H1 (cell line): Measurements from ENCODE around the gene SMIM29.

Experiments used
- BACH1 ChIP-seq: IDR thresholded peaks from 2 replicates; pipeline ENCODE4 v1.6.1; 2012; ENCODE audit warnings: low read length, improper control_type of control experiment
- CHD1 ChIP-seq: IDR thresholded peaks from 2 replicates; pipeline ENCODE4 v1.6.1; 2012; ENCODE audit warnings: low read depth, low read length, improper control_type of control experiment
- EP300 ChIP-seq, 2 experiments: IDR thresholded peaks; 1 replicate in 1 of 2; 2 replicates in 1 of 2; pipeline ENCODE4 v1.6.1; 2011 to 2012; ENCODE audit warnings: low read depth in 2 of 2, low read length in 2 of 2, mild to moderate bottlenecking in 2 of 2, borderline replicate concordance in 1 of 2, inconsistent platforms in 1 of 2, moderate library complexity in 1 of 2
- EZH2 ChIP-seq: fragments of 200-600 bp; sonication (generic); IDR thresholded peaks from 2 replicates; pipeline ENCODE4 v1.7.1; 2012; ENCODE audit warnings: low read depth, mild to moderate bottlenecking, moderate library complexity, low read length, inconsistent platforms; ENCODE audit not compliant: severe bottlenecking
- GABPA ChIP-seq: IDR thresholded peaks from 2 replicates; pipeline ENCODE4 v1.6.1; 2011; ENCODE audit warnings: mild to moderate bottlenecking, low read length, moderate library complexity, borderline replicate concordance; ENCODE audit not compliant: insufficient read depth
- POLR2AphosphoS5 ChIP-seq: IDR thresholded peaks from 2 replicates; pipeline ENCODE4 v1.6.1; 2011; ENCODE audit warnings: low read depth, low read length
- RAD21 ChIP-seq, 2 experiments: IDR thresholded peaks in 1 of 2; conservative IDR thresholded peaks in 1 of 2; 2 replicates each; pipeline ENCODE4 v1.6.1; 2011; ENCODE audit warnings: low read depth in 2 of 2, low read length in 2 of 2, improper control_type of control experiment in 1 of 2, inconsistent platforms in 1 of 2, mild to moderate bottlenecking in 1 of 2, moderate library complexity in 1 of 2
- TAF1 ChIP-seq: IDR thresholded peaks from 2 replicates; pipeline ENCODE4 v1.6.1; 2011; ENCODE audit warnings: mild to moderate bottlenecking, low read depth, low read length
- TEAD4 ChIP-seq: IDR thresholded peaks from 2 replicates; pipeline ENCODE4 v1.6.1; 2012; ENCODE audit warnings: low read depth, low read length, inconsistent platforms, mixed read lengths
- TF ChIP-seq, protein P1 (sequence below), 3 experiments: IDR thresholded peaks; 1 replicate in 2 of 3; 2 replicates in 1 of 3; pipeline versions ENCODE4 v1.5.1 to v1.6.1; 2011; ENCODE audit warnings: low read length in 3 of 3, mild to moderate bottlenecking in 3 of 3, inconsistent platforms in 2 of 3, low read depth in 1 of 3, moderate library complexity in 1 of 3; ENCODE audit not compliant: insufficient read depth in 1 of 3; ENCODE audit errors: control extremely low read depth in 1 of 3
- TF ChIP-seq, protein P2 (sequence below): IDR thresholded peaks from 2 replicates; pipeline ENCODE4 v1.6.1; 2012; ENCODE audit warnings: inconsistent platforms
- TF ChIP-seq, protein P3 (sequence below): IDR thresholded peaks from 2 replicates; pipeline ENCODE4 v1.6.1; 2011; ENCODE audit warnings: low read depth, mild to moderate bottlenecking, low read length; ENCODE audit not compliant: insufficient read depth

DNA sequence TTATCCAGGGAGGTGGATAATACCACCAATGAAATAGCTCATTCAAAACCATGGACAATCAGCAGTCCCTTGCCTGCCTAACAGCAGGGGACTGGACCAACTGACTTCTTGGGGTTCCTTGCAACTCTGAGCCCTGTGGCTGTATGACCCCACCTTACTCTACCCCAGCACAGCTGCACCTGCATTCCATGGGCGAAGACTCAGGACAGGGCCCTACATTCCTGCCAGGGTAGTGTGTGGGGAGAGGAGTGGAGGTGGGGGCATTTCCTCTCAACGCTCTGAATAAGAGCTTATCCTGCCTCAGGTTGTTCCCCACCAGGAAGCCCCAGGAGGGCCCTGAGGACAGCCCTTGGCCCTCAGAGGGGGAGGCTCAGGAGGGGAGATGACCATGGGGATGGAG is 42.9 kb downstream of the SMIM29 start:
- TF ChIP-seq, protein P1, sequence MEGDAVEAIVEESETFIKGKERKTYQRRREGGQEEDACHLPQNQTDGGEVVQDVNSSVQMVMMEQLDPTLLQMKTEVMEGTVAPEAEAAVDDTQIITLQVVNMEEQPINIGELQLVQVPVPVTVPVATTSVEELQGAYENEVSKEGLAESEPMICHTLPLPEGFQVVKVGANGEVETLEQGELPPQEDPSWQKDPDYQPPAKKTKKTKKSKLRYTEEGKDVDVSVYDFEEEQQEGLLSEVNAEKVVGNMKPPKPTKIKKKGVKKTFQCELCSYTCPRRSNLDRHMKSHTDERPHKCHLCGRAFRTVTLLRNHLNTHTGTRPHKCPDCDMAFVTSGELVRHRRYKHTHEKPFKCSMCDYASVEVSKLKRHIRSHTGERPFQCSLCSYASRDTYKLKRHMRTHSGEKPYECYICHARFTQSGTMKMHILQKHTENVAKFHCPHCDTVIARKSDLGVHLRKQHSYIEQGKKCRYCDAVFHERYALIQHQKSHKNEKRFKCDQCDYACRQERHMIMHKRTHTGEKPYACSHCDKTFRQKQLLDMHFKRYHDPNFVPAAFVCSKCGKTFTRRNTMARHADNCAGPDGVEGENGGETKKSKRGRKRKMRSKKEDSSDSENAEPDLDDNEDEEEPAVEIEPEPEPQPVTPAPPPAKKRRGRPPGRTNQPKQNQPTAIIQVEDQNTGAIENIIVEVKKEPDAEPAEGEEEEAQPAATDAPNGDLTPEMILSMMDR (IDR thresholded peaks at IDR 0.05; ENCODE audit: control extremely low read depth in 1 of 3, insufficient read depth in 1 of 3, low read depth in 1 of 3, low read length in 3 of 3) = no peak
- no peak for TF ChIP-seq GABPA
- no peak for TF ChIP-seq EP300 (IDR thresholded peaks at IDR 0.05; ENCODE audit: borderline replicate concordance in 1 of 2, low read depth in 2 of 2, low read length in 2 of 2)
- no peak for TF ChIP-seq POLR2AphosphoS5
- TF ChIP-seq EZH2 = no peak
- no peak for TF ChIP-seq RAD21 (IDR thresholded peaks at IDR 0.05 in 1 of 2, conservative IDR thresholded peaks at IDR 0.05 in 1 of 2; ENCODE audit: low read depth in 2 of 2, low read length in 2 of 2)
- TF ChIP-seq BACH1 = no peak
- no peak for TF ChIP-seq TAF1
- TF ChIP-seq, protein P2, sequence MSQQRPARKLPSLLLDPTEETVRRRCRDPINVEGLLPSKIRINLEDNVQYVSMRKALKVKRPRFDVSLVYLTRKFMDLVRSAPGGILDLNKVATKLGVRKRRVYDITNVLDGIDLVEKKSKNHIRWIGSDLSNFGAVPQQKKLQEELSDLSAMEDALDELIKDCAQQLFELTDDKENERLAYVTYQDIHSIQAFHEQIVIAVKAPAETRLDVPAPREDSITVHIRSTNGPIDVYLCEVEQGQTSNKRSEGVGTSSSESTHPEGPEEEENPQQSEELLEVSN = no peak
- peak; percentile 74 for TF ChIP-seq TEAD4
- TF ChIP-seq, protein P3, sequence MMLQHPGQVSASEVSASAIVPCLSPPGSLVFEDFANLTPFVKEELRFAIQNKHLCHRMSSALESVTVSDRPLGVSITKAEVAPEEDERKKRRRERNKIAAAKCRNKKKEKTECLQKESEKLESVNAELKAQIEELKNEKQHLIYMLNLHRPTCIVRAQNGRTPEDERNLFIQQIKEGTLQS = no peak
- no peak for TF ChIP-seq CHD1
